CD14-positive monocyte (primary cell): ENCODE data around the gene DMRT2. TPM values are rescaled to one million over a fixed set of nuclear protein-coding genes. Genes with fewer than 3 reads are reported as not detected.

Source experiments
- DNase-seq, 3 donors: peaks; one replicate each; pipeline ENCODE4 v3.0.0-alpha.2; 2011 to 2022
- H2AFZ ChIP-seq: 2 replicates; pipeline ENCODE4 v1.6.0; 2012; ENCODE audit warnings: mild to moderate bottlenecking, low read depth, low read length, inconsistent platforms; ENCODE audit not compliant: insufficient read depth, poor library complexity, severe bottlenecking
- H3K27ac ChIP-seq, 2 donors: 1 replicate in 1 of 2; 2 replicates in 1 of 2; pipeline ENCODE4 v1.5.1; 2012 to 2013; ENCODE audit warnings: low read length in 2 of 2, control low read depth in 1 of 2, inconsistent platforms in 1 of 2, low read depth in 1 of 2, mild to moderate bottlenecking in 1 of 2
- H3K27me3 ChIP-seq, 2 donors: one replicate each; pipeline versions ENCODE4 v1.6.0 to v1.6.1; 2011 to 2013; ENCODE audit warnings: low read length in 2 of 2; ENCODE audit not compliant: control insufficient read depth in 2 of 2, insufficient read depth in 2 of 2
- H3K36me3 ChIP-seq, 2 donors: replicated peaks in 1 of 2; 1 replicate in 1 of 2; 2 replicates in 1 of 2; pipeline versions ENCODE4 v1.5.1 to v1.6.1; 2012 to 2013; ENCODE audit warnings: low read length in 2 of 2, control low read depth in 1 of 2, inconsistent platforms in 1 of 2, mild to moderate bottlenecking in 1 of 2; ENCODE audit not compliant: insufficient read depth in 2 of 2, control insufficient read depth in 1 of 2
- H3K4me1 ChIP-seq, 2 donors: 1 replicate in 1 of 2; 2 replicates in 1 of 2; pipeline versions ENCODE4 v1.5.1 to v1.6.1; 2012 to 2013; ENCODE audit warnings: low read length in 2 of 2, control low read depth in 1 of 2, inconsistent platforms in 1 of 2, mild to moderate bottlenecking in 1 of 2, moderate library complexity in 1 of 2; ENCODE audit not compliant: insufficient read depth in 2 of 2, control insufficient read depth in 1 of 2
- H3K4me2 ChIP-seq: replicated peaks from 2 replicates; pipeline ENCODE3; 2012; ENCODE audit warnings: low read length, moderate library complexity, mild to moderate bottlenecking; ENCODE audit not compliant: poor library complexity, severe bottlenecking; ENCODE audit errors: extremely low read depth
- H3K4me3 ChIP-seq, 3 experiments: fragments of 200-600 bp in 1 of 3; sonication (generic) in 1 of 3; replicated peaks in 1 of 3; 1 replicate in 2 of 3; 2 replicates in 1 of 3; pipeline ENCODE4 v1.5.1; 2011 to 2013; ENCODE audit warnings: low read length in 3 of 3, mild to moderate bottlenecking in 3 of 3, control low read depth in 2 of 3, low read depth in 2 of 3, inconsistent platforms in 1 of 3, moderate library complexity in 1 of 3
- H3K79me2 ChIP-seq: 2 replicates; pipeline ENCODE4 v1.6.0; 2012; ENCODE audit warnings: mild to moderate bottlenecking, control low read depth, inconsistent platforms, low read length, moderate library complexity; ENCODE audit not compliant: insufficient read depth
- H3K9ac ChIP-seq: 2 replicates; pipeline ENCODE4 v1.6.0; 2017; ENCODE audit warnings: low read length, mild to moderate bottlenecking; ENCODE audit not compliant: insufficient read depth, poor library complexity, severe bottlenecking
- H3K9me3 ChIP-seq, 2 donors: replicated peaks in 1 of 2; 1 replicate in 1 of 2; 2 replicates in 1 of 2; pipeline versions ENCODE4 v1.5.1 to v1.6.1; 2012 to 2013; ENCODE audit warnings: low read length in 2 of 2, control low read depth in 1 of 2; ENCODE audit not compliant: control insufficient read depth in 1 of 2, insufficient read depth in 1 of 2
- H4K20me1 ChIP-seq: 2 replicates; pipeline ENCODE4 v1.6.0; 2012; ENCODE audit warnings: mild to moderate bottlenecking, low read length, control low read depth, moderate library complexity; ENCODE audit not compliant: insufficient read depth
- H3K27ac Mint-ChIP-seq, 7 donors: one replicate each; pipeline ENCODE4 v1.8.0; 2020; ENCODE audit warnings: mild to moderate bottlenecking in 7 of 7, mixed read lengths in 7 of 7, moderate library complexity in 6 of 7, inconsistent platforms in 2 of 7
- H3K27me3 Mint-ChIP-seq, 3 donors: one replicate each; pipeline ENCODE4 v1.8.0; 2021 to 2022; ENCODE audit warnings: low read depth in 3 of 3, mild to moderate bottlenecking in 3 of 3, mixed read lengths in 3 of 3, moderate library complexity in 3 of 3, inconsistent platforms in 1 of 3
- H3K36me3 Mint-ChIP-seq, 2 donors: one replicate each; pipeline ENCODE4 v1.8.0; 2020; ENCODE audit warnings: mixed read lengths in 2 of 2, inconsistent platforms in 1 of 2, mild to moderate bottlenecking in 1 of 2
- H3K4me1 Mint-ChIP-seq: one replicate; pipeline ENCODE4 v1.8.0; 2020; ENCODE audit warnings: mild to moderate bottlenecking, mixed read lengths
- H3K4me3 Mint-ChIP-seq, 2 donors: one replicate each; pipeline ENCODE4 v1.8.0; 2020; ENCODE audit warnings: mild to moderate bottlenecking in 2 of 2, mixed read lengths in 2 of 2, moderate library complexity in 1 of 2
- H3K9me3 Mint-ChIP-seq, 7 donors: one replicate each; pipeline ENCODE4 v1.8.0; 2020 to 2022; ENCODE audit warnings: mixed read lengths in 7 of 7, mild to moderate bottlenecking in 6 of 7, moderate library complexity in 6 of 7, inconsistent platforms in 2 of 7
- WGBS: methylation state at CpG from one replicate; pipeline ENCODE4 v1.1.5; 2013; ENCODE audit warnings: missing lambda C conversion rate; ENCODE audit not compliant: insufficient coverage; 5-methylcytosine and 5-hydroxymethylcytosine counted together
- intact Hi-C, 2 donors: fragments of 100-400 bp; cut with micrococcal nuclease; formaldehyde crosslinking; loops; one replicate each; pipeline versions ENCODE4 v1.15.0 to v1.15.1; 2023
- polyA plus RNA-seq, 3 donors: library from polyadenylated mRNA; depleted of rRNA in 1 of 3; unstranded in 2 of 3; stranded (reverse) in 1 of 3; fragments of 300-500 nt in 2 of 3; fragments of >200 nt in 1 of 3; fragmentation: Illumina TruSeq in 2 of 3; gene quantifications; 1 replicate in 2 of 3; 2 replicates in 1 of 3; pipeline ENCODE4 v1.2.3, GENCODE V29; 2012 to 2021
- TF ChIP-seq, protein P1 (sequence below): fragments of 200-600 bp; IDR thresholded peaks from one replicate; pipeline ENCODE4 v1.8.0; 2022; ENCODE audit warnings: antibody characterized with exemption, mild to moderate bottlenecking

DMRT2 gene
- polyA plus RNA-seq, 3 donors, result not detected

GRCh38 chr9:1049641-1050040 lies 516 bp upstream of the DMRT2 start:
- peaks cover 37 to 61% of the 10 kb centered on the region in 2 donors for H3K4me1 ChIP-seq
- H3K27ac ChIP-seq, result no peak overlapping the region
- H2AFZ ChIP-seq, result no peak overlapping the region
- WGBS, result 13% methylated on average over 12 of the region's 12 CpGs
- Mint-ChIP-seq H3K36me3 (peaks cover 13 to 22% of the 10 kb centered on the region in 2 donors), H3K9me3 (peaks cover 3 to 73% (median 50%) of the 10 kb centered on the region in 7 donors), H3K27me3 (peaks cover 97 to 98% (median 97%) of the 10 kb centered on the region in 3 donors), H3K4me3 (peak overlapping the region; percentile 56 to 99), H3K27ac (no peak overlapping the region), H3K4me1 (peaks cover 69% of the 10 kb centered on the region)
- H3K9ac ChIP-seq, result no peak overlapping the region
- TF ChIP-seq, protein P1, sequence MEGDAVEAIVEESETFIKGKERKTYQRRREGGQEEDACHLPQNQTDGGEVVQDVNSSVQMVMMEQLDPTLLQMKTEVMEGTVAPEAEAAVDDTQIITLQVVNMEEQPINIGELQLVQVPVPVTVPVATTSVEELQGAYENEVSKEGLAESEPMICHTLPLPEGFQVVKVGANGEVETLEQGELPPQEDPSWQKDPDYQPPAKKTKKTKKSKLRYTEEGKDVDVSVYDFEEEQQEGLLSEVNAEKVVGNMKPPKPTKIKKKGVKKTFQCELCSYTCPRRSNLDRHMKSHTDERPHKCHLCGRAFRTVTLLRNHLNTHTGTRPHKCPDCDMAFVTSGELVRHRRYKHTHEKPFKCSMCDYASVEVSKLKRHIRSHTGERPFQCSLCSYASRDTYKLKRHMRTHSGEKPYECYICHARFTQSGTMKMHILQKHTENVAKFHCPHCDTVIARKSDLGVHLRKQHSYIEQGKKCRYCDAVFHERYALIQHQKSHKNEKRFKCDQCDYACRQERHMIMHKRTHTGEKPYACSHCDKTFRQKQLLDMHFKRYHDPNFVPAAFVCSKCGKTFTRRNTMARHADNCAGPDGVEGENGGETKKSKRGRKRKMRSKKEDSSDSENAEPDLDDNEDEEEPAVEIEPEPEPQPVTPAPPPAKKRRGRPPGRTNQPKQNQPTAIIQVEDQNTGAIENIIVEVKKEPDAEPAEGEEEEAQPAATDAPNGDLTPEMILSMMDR, result no peak
- peaks cover 8 to 77% of the 10 kb centered on the region in 2 donors for H3K9me3 ChIP-seq
- no peaks in the 10 kb centered on the region for H3K36me3 ChIP-seq
- peak overlapping the region in 1 of 3 experiments; percentile 53 for H3K4me3 ChIP-seq
- no peak for DNase-seq
- no peaks in the 10 kb centered on the region for H4K20me1 ChIP-seq
- H3K27me3 ChIP-seq, result peaks cover 88 to 96% of the 10 kb centered on the region in 2 donors
- H3K79me2 ChIP-seq, result no peaks in the 10 kb centered on the region
- intact Hi-C loops, result no loop called here
- H3K4me2 ChIP-seq, result peak overlapping the region; percentile 56

DNA sequence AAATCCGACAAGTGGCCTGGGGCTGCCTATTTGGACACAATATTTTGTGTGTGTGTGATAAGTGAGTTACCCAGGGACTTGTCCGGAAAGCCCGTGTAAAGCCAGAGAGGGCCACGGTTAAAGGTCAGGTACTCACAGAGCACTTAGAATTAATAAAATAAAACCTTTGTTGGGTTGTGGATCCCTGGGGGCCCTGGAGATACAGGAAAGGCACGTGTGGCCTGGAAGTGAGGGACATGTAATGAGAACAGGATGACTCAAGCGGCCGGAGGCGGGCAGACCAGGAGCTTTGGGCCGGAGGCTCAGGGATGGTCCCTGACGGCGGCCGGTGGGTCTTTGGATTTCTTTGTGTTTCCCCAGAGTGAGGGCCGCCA lies 1.0 kb downstream of the DMRT2 start:
- intact Hi-C loops, result no loop called here
- H3K9ac ChIP-seq, result no peak overlapping the region
- peak overlapping the region; percentile 27 to 99 for H3K4me3 Mint-ChIP-seq

More for the DNA sequence above, 1.0 kb downstream of the DMRT2 start:
- TF ChIP-seq, protein P1, result no peak
- H3K4me1 Mint-ChIP-seq, result peaks cover 55% of the 10 kb centered on the region
- no peak for DNase-seq
- H2AFZ ChIP-seq, result no peak overlapping the region
- H3K79me2 ChIP-seq, result no peaks in the 10 kb centered on the region
- peak overlapping the region; percentile 47 for H3K4me2 ChIP-seq
- H3K36me3 Mint-ChIP-seq, result peaks cover 7 to 17% of the 10 kb centered on the region in 2 donors
- H3K4me3 ChIP-seq, result no peak overlapping the region
- H3K9me3 ChIP-seq, result peaks cover 7 to 66% of the 10 kb centered on the region in 2 donors
- H3K27ac ChIP-seq, result no peak overlapping the region
- peaks cover 96 to 97% (median 97%) of the 10 kb centered on the region in 3 donors for H3K27me3 Mint-ChIP-seq
- no peaks in the 10 kb centered on the region for H3K36me3 ChIP-seq
- 8% methylated on average over 13 of the region's 13 CpGs for WGBS
- no peaks in the 10 kb centered on the region for H4K20me1 ChIP-seq
- peaks cover 30 to 49% of the 10 kb centered on the region in 2 donors for H3K4me1 ChIP-seq
- peaks cover 91 to 97% of the 10 kb centered on the region in 2 donors for H3K27me3 ChIP-seq
- H3K9me3 Mint-ChIP-seq, result peaks cover 3 to 59% (median 35%) of the 10 kb centered on the region in 7 donors
- no peak overlapping the region for H3K27ac Mint-ChIP-seq
